Neuron (in vitro differentiated cells): ENCODE results near the gene GRIA3.

Experiments
- H2AFZ ChIP-seq: one replicate; pipeline ENCODE4 v1.6.1; 2013; ENCODE audit warnings: low read depth, mild to moderate bottlenecking, inconsistent platforms, low read length, moderate library complexity
- H3K27me3 ChIP-seq: one replicate; pipeline ENCODE4 v1.6.1; 2013; ENCODE audit warnings: low read length; ENCODE audit not compliant: insufficient read depth
- H3K36me3 ChIP-seq: one replicate; pipeline ENCODE4 v1.6.1; 2013; ENCODE audit warnings: low read length; ENCODE audit not compliant: insufficient read depth
- H3K4me1 ChIP-seq: one replicate; pipeline ENCODE4 v1.6.1; 2013; ENCODE audit warnings: low read length; ENCODE audit not compliant: insufficient read depth
- H3K4me3 ChIP-seq: 2 replicates; pipeline ENCODE4 v1.5.1; 2013; ENCODE audit warnings: mild to moderate bottlenecking, low read length, moderate library complexity
- H3K9me3 ChIP-seq: one replicate; pipeline ENCODE4 v1.6.1; 2013; ENCODE audit warnings: low read length

Gene GRIA3

DNA sequence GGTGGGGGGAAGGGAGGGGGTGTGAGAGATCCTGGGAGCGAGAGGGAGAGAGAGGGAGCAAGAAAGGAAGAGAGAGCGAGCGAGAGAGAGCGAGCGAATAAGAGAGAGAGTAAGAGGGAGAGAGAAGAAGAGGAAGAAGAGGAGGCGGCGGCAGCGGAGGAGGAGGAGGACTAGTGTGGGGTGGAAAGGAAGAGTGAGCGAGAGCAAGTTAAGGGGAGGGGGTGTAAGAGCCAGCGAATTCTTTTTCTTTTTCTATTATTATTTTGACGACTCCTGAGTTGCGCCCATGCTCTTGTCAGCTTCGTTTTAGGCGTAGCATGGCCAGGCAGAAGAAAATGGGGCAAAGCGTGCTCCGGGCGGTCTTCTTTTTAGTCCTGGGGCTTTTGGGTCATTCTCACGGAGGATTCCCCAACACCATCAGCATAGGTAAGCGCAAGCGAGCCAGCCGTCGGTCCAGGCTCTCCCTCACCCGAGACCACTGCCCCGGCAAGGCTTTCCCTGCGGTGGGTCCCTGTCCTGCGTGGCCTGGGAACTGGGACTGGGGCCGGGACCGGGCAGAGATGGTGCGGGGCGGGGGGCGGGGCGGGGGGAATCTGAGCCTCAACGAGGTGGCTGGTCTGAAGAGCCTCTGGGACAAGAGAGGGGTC is at the start of gene GRIA3:
Gene GRIA3, plus strand, starts transcription at position 60 of the 647 bp plus-strand sequence. Its CDS starts 258 bp downstream, at position 318.
- Histone ChIP-seq H2AFZ (no peak within 1 kb of the TSS), H3K4me1 (no peaks in the 10 kb centered on the region), H3K36me3 (no peaks in the 10 kb centered on the region), H3K27me3 (peaks cover 52% of the 10 kb centered on the region), H3K9me3 (no peaks in the 10 kb centered on the region), H3K4me3 (no peak within 1 kb of the TSS)

- no peaks in the 10 kb centered on the region for H3K9me3 ChIP-seq
- no peaks in the 10 kb centered on the region for H3K27me3 ChIP-seq
- no peaks in the 10 kb centered on the region for H3K4me1 ChIP-seq
Observed at GRCh38 chrX:123138473-123138872, 45.6 kb upstream of the GRIA3 start.

GRCh38 chrX:123140454-123140853 is 43.6 kb upstream of the GRIA3 start:
- no peak overlapping the region for H2AFZ ChIP-seq
- no peak overlapping the region for H3K4me3 ChIP-seq
- no peaks in the 10 kb centered on the region for H3K36me3 ChIP-seq
- no peaks in the 10 kb centered on the region for H3K27me3 ChIP-seq
- no peaks in the 10 kb centered on the region for H3K9me3 ChIP-seq
- no peaks in the 10 kb centered on the region for H3K4me1 ChIP-seq

More at GRCh38 chrX:123138473-123138872, 45.6 kb upstream of the GRIA3 start:
- Histone ChIP-seq H3K36me3 (no peaks in the 10 kb centered on the region), H3K4me3 (no peak overlapping the region), H2AFZ (no peak overlapping the region)

GRCh38 chrX:123140904-123141303 is 43.2 kb upstream of the GRIA3 start:
- H3K4me3 ChIP-seq, result no peak overlapping the region
- no peaks in the 10 kb centered on the region for H3K36me3 ChIP-seq
- H3K9me3 ChIP-seq, result no peaks in the 10 kb centered on the region
- H3K27me3 ChIP-seq, result no peaks in the 10 kb centered on the region
- H2AFZ ChIP-seq, result no peak overlapping the region
- H3K4me1 ChIP-seq, result no peaks in the 10 kb centered on the region

DNA sequence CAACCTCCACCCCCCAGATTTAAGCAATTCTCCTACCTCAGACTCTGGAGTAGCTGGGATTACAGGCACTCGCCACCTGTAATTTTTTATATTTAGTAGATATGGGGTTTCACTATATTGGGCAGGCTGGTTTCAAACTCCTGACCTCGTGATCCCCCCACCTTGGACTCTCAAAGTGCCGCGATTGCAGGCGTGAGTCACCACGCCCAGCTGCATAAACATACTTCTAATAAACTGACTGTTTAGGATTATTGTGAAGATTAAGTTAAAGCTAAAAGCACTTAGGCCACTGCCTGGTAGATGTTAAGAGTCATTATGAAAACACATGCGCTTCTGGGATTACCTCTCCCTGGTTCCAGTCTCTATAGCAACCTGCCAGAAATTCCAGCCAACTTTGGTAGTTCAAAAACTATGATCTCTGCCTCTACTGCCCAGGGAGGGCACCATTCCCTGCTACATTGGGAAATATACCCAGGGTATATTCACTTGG is 30.2 kb upstream of the GRIA3 start:
- Histone ChIP-seq H3K9me3 (no peaks in the 10 kb centered on the region), H2AFZ (no peak overlapping the region), H3K4me3 (no peak overlapping the region), H3K27me3 (no peaks in the 10 kb centered on the region), H3K4me1 (no peaks in the 10 kb centered on the region), H3K36me3 (no peaks in the 10 kb centered on the region)

DNA sequence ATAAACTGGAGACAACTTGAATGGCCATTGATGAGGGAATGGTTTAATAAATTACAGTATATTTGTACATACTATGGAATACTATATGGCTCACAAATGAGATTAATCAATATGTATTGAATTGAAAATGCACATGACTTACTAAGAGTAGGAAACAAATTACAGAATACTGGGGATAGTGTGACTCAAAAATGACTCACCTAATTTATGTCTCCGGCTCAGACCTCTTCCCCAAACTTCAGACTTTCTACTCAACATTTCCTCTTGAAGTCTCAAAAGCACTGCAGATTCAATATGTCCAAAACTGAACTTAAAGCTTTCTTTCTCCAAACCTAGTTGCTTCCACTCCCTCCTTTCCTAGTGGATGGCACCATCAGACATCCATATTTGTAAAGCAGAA is 28.8 kb upstream of the GRIA3 start:
- no peaks in the 10 kb centered on the region for H3K36me3 ChIP-seq
- H3K4me1 ChIP-seq, result no peaks in the 10 kb centered on the region
- no peaks in the 10 kb centered on the region for H3K9me3 ChIP-seq
- no peak overlapping the region for H3K4me3 ChIP-seq
- H2AFZ ChIP-seq, result no peak overlapping the region
- H3K27me3 ChIP-seq, result no peaks in the 10 kb centered on the region

GRCh38 chrX:123157586-123157985 is 26.5 kb upstream of the GRIA3 start:
- H3K4me3 ChIP-seq, result no peak overlapping the region
- H3K9me3 ChIP-seq, result no peaks in the 10 kb centered on the region
- no peaks in the 10 kb centered on the region for H3K4me1 ChIP-seq
- no peak overlapping the region for H2AFZ ChIP-seq
- no peaks in the 10 kb centered on the region for H3K27me3 ChIP-seq
- no peaks in the 10 kb centered on the region for H3K36me3 ChIP-seq

- no peaks in the 10 kb centered on the region for H3K9me3 ChIP-seq
- no peaks in the 10 kb centered on the region for H3K36me3 ChIP-seq
- no peaks in the 10 kb centered on the region for H3K4me1 ChIP-seq
- no peak overlapping the region for H2AFZ ChIP-seq
- no peaks in the 10 kb centered on the region for H3K27me3 ChIP-seq
- no peak overlapping the region for H3K4me3 ChIP-seq
Observed at GRCh38 chrX:123159403-123159802, 24.7 kb upstream of the GRIA3 start.

GRCh38 chrX:123167621-123168020 is 16.5 kb upstream of the GRIA3 start:
- H3K4me3 ChIP-seq, result no peak overlapping the region
- H2AFZ ChIP-seq, result no peak overlapping the region
- H3K27me3 ChIP-seq, result no peaks in the 10 kb centered on the region
- no peaks in the 10 kb centered on the region for H3K9me3 ChIP-seq
- no peaks in the 10 kb centered on the region for H3K36me3 ChIP-seq
- H3K4me1 ChIP-seq, result no peaks in the 10 kb centered on the region

- Histone ChIP-seq H3K27me3 (no peaks in the 10 kb centered on the region), H3K4me3 (no peak overlapping the region), H3K4me1 (no peaks in the 10 kb centered on the region), H3K36me3 (no peaks in the 10 kb centered on the region), H2AFZ (no peak overlapping the region), H3K9me3 (no peaks in the 10 kb centered on the region)
Observed at GRCh38 chrX:123169247-123169901, 14.7 kb upstream of the GRIA3 start.

- no peaks in the 10 kb centered on the region for H3K27me3 ChIP-seq
- no peaks in the 10 kb centered on the region for H3K9me3 ChIP-seq
- H3K36me3 ChIP-seq, result no peaks in the 10 kb centered on the region
- no peak overlapping the region for H3K4me3 ChIP-seq
- no peak overlapping the region for H2AFZ ChIP-seq
- H3K4me1 ChIP-seq, result no peaks in the 10 kb centered on the region
Observed at GRCh38 chrX:123170546-123170945, 13.5 kb upstream of the GRIA3 start.

GRCh38 chrX:123171781-123172180 is 12.3 kb upstream of the GRIA3 start:
- Histone ChIP-seq H3K4me3 (no peak overlapping the region), H3K9me3 (no peaks in the 10 kb centered on the region), H2AFZ (no peak overlapping the region), H3K36me3 (no peaks in the 10 kb centered on the region), H3K27me3 (no peaks in the 10 kb centered on the region), H3K4me1 (no peaks in the 10 kb centered on the region)

DNA sequence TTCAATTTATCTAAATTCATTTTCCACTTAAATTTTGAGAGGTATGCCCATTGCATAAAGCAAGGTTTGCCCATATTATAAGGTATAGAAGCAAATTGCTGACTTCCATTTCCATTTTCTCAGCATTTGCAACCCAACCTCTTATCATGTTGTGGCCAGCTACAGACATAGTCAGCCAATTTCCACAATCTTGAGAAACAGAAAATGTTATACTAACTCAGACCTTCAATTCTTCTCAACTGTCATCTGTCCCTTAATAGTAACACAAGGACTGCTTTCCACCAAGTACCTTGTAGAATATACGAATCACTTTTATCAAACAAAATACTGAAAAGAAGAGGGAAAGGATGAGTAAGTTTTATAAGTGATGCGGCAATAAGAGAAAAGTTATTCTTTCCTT is 11.2 kb upstream of the GRIA3 start:
- H3K9me3 ChIP-seq, result no peaks in the 10 kb centered on the region
- H3K4me1 ChIP-seq, result no peaks in the 10 kb centered on the region
- H3K36me3 ChIP-seq, result no peaks in the 10 kb centered on the region
- no peak overlapping the region for H2AFZ ChIP-seq
- no peak overlapping the region for H3K4me3 ChIP-seq
- no peaks in the 10 kb centered on the region for H3K27me3 ChIP-seq
